Measurements from ENCODE around the gene ZNHIT2.
"Not testable (repeated sequence)": the region's sequence is repeated elsewhere in the genome, so short reads cannot be mapped to it uniquely, and the experiment has no call there.

The ZNHIT2 gene

DNA sequence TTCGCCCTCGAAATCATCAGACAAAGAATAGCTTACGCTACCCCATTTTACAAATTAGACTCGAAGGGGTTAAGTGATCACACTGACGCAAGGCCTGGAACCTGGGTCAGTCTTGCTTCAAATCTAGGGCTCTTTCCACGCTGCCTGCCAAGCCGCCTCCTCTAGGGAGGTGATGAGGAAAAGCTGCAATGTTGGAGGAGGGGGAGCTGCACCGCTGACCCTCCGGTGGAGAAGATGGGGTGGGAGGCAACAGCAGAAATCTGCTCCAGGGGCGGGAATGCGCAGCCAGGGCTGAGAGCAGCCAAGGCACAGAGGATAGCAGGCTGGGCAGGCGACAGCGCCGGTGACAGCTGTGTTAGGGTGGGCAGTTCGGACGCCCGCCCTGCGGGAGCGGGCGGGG lies 16.2 kb upstream of the ZNHIT2 start:
- FAIRE-seq = no peak

DNA sequence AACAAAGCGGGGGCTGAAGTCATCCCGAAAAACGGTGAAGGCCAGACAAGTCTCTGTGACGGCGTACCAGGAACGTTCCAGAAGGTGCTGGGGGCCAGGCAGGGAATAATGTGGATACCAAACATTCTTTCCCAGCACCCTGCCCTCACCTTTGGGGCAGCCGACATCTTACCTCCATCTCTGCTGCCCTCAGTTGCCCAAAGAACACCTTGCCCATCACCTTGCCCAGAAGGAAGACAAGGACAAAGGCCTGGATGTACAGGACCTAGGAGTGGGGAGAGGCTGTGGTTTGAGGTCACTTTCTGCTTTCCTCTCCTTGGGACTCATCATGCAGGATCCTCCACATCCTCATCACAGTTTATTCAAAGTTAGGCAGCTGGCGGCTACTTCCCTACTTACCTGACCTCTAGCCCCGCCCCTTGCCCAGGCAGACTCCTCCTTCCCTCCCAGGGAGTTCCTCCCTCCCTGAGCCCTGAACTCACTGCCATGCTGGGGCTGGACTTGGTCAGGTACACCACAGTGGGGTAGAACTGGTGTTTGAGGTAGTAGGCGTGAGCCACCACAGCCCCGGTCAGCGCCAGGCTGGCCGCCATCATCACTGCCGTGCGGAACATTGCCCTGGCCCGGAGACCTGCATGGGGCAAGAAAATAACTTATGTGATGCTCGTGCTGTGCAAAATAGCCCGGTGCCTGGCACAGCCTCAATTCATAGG lies 15.6 kb upstream of the ZNHIT2 start:
- no peak for FAIRE-seq

- FAIRE-seq = no peak
Observed at GRCh38 chr11:65132238-65132987, 14.9 kb upstream of the ZNHIT2 start.

GRCh38 chr11:65131895-65132237 lies 14.4 kb upstream of the ZNHIT2 start:
- FAIRE-seq = no peak

- no peak for FAIRE-seq
Observed at GRCh38 chr11:65131417-65131776, 13.9 kb upstream of the ZNHIT2 start.

GRCh38 chr11:65130631-65131416 lies 13.3 kb upstream of the ZNHIT2 start:
- FAIRE-seq = no peak

DNA sequence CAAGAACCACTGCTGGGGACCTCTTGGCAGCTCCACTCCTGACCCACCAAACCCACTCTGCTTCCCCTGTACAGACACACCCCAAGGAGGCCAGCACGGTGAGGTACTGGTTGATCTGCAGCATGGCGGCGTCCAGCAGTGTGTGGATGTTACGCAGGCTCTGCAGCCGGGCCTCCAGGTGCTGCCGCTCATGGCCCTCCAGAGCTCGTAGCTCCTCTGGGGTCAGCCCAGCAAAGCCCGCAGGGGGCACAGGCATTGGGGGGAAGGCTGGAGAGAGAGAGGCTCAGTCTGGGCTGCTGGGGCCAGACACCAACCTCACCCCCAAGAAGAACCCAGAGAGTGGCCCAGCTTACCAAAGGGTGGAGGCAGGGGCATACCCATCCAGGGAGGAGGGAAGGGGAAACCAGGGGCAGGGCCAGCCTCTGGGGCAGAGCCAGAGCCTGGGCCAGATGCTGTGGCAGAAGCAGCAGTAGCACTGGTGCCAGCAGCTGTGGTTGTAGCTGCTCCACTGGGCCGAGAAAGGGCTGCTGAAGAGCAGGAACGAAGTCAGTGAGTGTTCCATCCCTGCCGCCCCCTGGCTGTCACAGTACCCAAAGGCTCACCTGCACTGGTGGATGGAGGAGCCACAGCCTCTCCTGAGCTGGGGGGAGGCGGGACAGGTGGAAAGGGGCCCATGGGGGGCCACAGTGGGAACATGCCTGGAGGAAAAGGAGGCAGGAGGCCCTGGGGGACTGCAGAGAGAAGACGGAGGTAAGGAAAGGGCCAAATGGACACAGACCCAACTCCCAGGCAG lies 12.3 kb upstream of the ZNHIT2 start:
- no peak for FAIRE-seq

- FAIRE-seq = no peak
Observed at GRCh38 chr11:65128182-65129145, 11.0 kb upstream of the ZNHIT2 start.

GRCh38 chr11:65127473-65128181 lies 10.1 kb upstream of the ZNHIT2 start:
- no peak for FAIRE-seq

GRCh38 chr11:65126624-65127274 lies 9.2 kb upstream of the ZNHIT2 start:
- no peak for FAIRE-seq

DNA sequence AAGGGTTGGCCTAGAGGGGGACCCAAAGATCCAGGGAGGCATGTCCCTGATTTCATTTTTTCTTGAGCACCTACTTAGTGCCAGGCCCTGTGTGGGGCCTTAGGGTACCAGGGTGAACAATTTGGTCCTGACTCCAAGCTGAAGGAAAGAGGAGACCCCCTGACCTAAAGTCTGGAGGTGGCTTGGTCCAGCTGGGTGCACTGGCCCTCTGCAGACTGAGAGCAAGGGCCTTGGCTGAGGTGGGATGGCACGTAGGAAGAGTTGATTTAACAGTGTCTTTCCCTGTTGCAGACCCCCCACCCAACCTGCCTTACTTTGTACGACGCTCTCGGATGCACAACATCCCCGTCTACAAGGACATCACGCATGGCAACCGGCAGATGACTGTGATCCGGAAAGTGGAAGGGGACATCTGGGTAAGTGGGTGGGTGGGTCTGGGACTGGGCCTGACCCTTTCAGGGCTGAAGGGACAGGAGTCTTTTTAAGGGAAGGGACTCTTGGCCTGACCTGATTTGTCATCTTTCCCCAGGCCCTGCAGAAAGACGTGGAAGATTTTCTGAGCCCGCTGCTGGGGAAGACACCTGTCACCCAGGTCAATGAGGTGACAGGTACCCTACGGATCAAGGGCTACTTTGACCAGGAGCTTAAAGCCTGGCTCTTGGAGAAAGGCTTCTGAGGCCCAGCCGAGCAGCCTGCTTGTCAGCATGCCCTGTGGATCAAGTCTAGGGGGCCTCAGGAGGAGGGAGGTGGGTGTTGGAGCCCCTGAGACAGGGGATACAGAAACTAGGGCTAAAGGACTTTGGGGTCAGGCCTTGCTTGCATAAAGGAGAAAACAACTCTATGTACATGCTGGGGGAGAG lies 7.9 kb upstream of the ZNHIT2 start:
- no peak for FAIRE-seq

GRCh38 chr11:65124480-65125196 lies 7.1 kb upstream of the ZNHIT2 start:
- no peak for FAIRE-seq

- FAIRE-seq = peak; percentile 94
Observed at GRCh38 chr11:65121865-65122696, 4.6 kb upstream of the ZNHIT2 start, which contains the start of the genes FAU and MRPL49. FAU (minus strand) TSS chr11:65122134; CDS start chr11:65121813, 321 bp downstream. MRPL49 (plus strand) TSS chr11:65122321; CDS start chr11:65122347, 26 bp downstream.

- FAIRE-seq = no peak
Observed at GRCh38 chr11:65121447-65121864, 4.0 kb upstream of the ZNHIT2 start.

DNA sequence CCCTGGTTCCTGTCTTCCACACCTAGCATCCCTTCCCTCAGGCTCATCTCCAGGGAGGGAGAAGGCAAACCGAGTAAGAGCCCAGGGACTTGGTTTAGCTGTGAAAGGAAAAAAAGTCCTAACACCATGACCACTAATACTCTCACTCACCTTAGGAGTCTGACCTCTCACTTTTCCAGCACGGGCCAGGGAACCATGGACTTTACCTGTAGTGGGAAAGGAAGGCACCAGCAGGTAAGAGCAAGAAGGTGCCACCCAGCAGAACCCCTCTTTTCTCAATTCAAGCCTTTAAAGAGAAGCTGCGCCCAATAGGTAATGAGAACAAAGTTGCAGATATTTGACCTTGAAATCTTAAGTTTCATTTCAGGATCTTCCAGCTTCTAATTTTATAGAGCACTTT lies 3.3 kb upstream of the ZNHIT2 start:
- no peak for FAIRE-seq

- no peak for FAIRE-seq
Observed at GRCh38 chr11:65119670-65119995, 2.1 kb upstream of the ZNHIT2 start.

- not testable (repeated sequence) for FAIRE-seq
Observed at GRCh38 chr11:65118891-65119669, 1.6 kb upstream of the ZNHIT2 start.
